GM23338 (cell line): Measurements from ENCODE around the gene TLCD5. TPM values are rescaled to one million over a fixed set of nuclear protein-coding genes. Genes with fewer than 3 reads are reported as not detected.

Experiments used
- ATAC-seq: fragments of 200-7000 bp; cut with Tn5 transposase; 3 replicates; pipeline ENCODE4 v1.9.1; 2020
- DNase-seq: peaks from one replicate; pipeline ENCODE4 v3.0.0-alpha.2; 2015; ENCODE audit warnings: low spot score
- H2AFZ ChIP-seq: fragments of 200-600 bp; sonication (generic); 2 replicates; pipeline ENCODE4 v1.8.0; 2016; ENCODE audit warnings: antibody characterized with exemption, mild to moderate bottlenecking, moderate library complexity
- H3F3A ChIP-seq: fragments of 200-600 bp; sonication (generic); replicated peaks from 2 replicates; pipeline ENCODE4 v1.8.0; 2017; ENCODE audit warnings: antibody characterized with exemption, mixed run types, low read depth
- H3K27ac ChIP-seq: fragments of 200-600 bp; sonication (generic); 2 replicates; pipeline ENCODE4 v1.6.1; 2016; ENCODE audit warnings: low read depth
- H3K27me3 ChIP-seq: fragments of 200-600 bp; sonication (generic); 2 replicates; pipeline ENCODE4 v1.8.0; 2016; ENCODE audit warnings: mild to moderate bottlenecking, mixed run types, moderate library complexity; ENCODE audit not compliant: insufficient read depth
- H3K36me3 ChIP-seq: fragments of 200-600 bp; sonication (generic); 2 replicates; pipeline ENCODE4 v1.8.0; 2016; ENCODE audit warnings: mild to moderate bottlenecking; ENCODE audit not compliant: insufficient read depth
- H3K4me1 ChIP-seq: fragments of 200-600 bp; sonication (generic); 2 replicates; pipeline ENCODE4 v1.8.0; 2016; ENCODE audit warnings: mild to moderate bottlenecking, moderate library complexity; ENCODE audit not compliant: insufficient read depth
- H3K4me2 ChIP-seq: fragments of 200-600 bp; sonication (generic); 2 replicates; pipeline ENCODE4 v1.7.1; 2017; ENCODE audit warnings: mixed run types
- H3K4me3 ChIP-seq: fragments of 200-600 bp; sonication (generic); 2 replicates; pipeline ENCODE4 v1.6.1; 2016; ENCODE audit warnings: mixed run types
- H3K79me2 ChIP-seq: fragments of 200-600 bp; sonication (generic); replicated peaks from 2 replicates; pipeline ENCODE4 v1.8.0; 2017; ENCODE audit warnings: mild to moderate bottlenecking; ENCODE audit not compliant: insufficient read depth
- H3K9me2 ChIP-seq: fragments of 200-600 bp; sonication (generic); 2 replicates; pipeline ENCODE4 v1.8.0; 2017; ENCODE audit not compliant: insufficient read depth
- H4K20me1 ChIP-seq: fragments of 200-600 bp; sonication (generic); replicated peaks from 2 replicates; pipeline ENCODE4 v1.8.0; 2017; ENCODE audit warnings: mild to moderate bottlenecking; ENCODE audit not compliant: insufficient read depth
- H3K27ac Mint-ChIP-seq: 2 replicates; pipeline ENCODE4 v1.8.0; 2020; ENCODE audit warnings: inconsistent platforms, mild to moderate bottlenecking, moderate library complexity, mixed read lengths
- H3K27me3 Mint-ChIP-seq: 3 replicates; pipeline ENCODE4 v1.8.0; 2022; ENCODE audit warnings: low read depth, mild to moderate bottlenecking, moderate library complexity, mixed read lengths, inconsistent platforms; ENCODE audit not compliant: insufficient read depth, poor library complexity
- H3K36me3 Mint-ChIP-seq: 3 replicates; pipeline ENCODE4 v1.8.0; 2021; ENCODE audit warnings: low read depth, mild to moderate bottlenecking, inconsistent platforms, moderate library complexity, mixed read lengths
- H3K4me1 Mint-ChIP-seq: 3 replicates; pipeline ENCODE4 v1.8.0; 2020; ENCODE audit warnings: mild to moderate bottlenecking, inconsistent platforms, mixed read lengths
- H3K4me3 Mint-ChIP-seq: 3 replicates; pipeline ENCODE4 v1.8.0; 2021; ENCODE audit warnings: moderate library complexity, mild to moderate bottlenecking, inconsistent platforms, mixed read lengths
- H3K9me3 Mint-ChIP-seq: 3 replicates; pipeline ENCODE4 v1.8.0; 2020; ENCODE audit warnings: moderate library complexity, mild to moderate bottlenecking, inconsistent platforms, mixed read lengths
- CREB1 ChIP-seq: fragments of 250-450 bp; sonication (Bioruptor Pico); IDR thresholded peaks from 2 replicates; pipeline ENCODE4 v1.5.0; 2020; ENCODE audit warnings: low read depth, mild to moderate bottlenecking, moderate library complexity
- EZH2 ChIP-seq: fragments of 200-600 bp; sonication (generic); IDR thresholded peaks from one replicate; pipeline ENCODE4 v1.8.0; 2017; ENCODE audit warnings: antibody characterized with exemption, mild to moderate bottlenecking, low read depth; ENCODE audit not compliant: unreplicated experiment
- EZH2phosphoT487 ChIP-seq: fragments of 200-600 bp; sonication (generic); IDR thresholded peaks from one replicate; pipeline ENCODE4 v1.8.1; 2018; ENCODE audit warnings: antibody characterized with exemption; ENCODE audit not compliant: unreplicated experiment
- JUNB ChIP-seq: IDR thresholded peaks from one replicate; pipeline ENCODE4 v1.6.1; 2016; ENCODE audit warnings: antibody characterized with exemption; ENCODE audit not compliant: unreplicated experiment
- NANOG ChIP-seq: IDR thresholded peaks from 2 replicates; pipeline ENCODE4 v1.6.1; 2016; ENCODE audit warnings: antibody characterized with exemption, borderline replicate concordance
- POLR2AphosphoS5 ChIP-seq: IDR thresholded peaks from 2 replicates; pipeline ENCODE4 v1.6.1; 2016; ENCODE audit warnings: antibody characterized with exemption, low read depth
- STAT1 ChIP-seq: IDR thresholded peaks from one replicate; pipeline ENCODE4 v1.6.1; 2016; ENCODE audit warnings: antibody characterized with exemption; ENCODE audit not compliant: unreplicated experiment
- ZNF114 ChIP-seq: fragments of 250-450 bp; sonication (Bioruptor Pico); IDR thresholded peaks from 2 replicates; pipeline ENCODE4 v1.5.0; 2020; ENCODE audit warnings: mild to moderate bottlenecking, moderate library complexity
- ZNF331 ChIP-seq: fragments of 250-450 bp; sonication (Bioruptor Pico); IDR thresholded peaks from 2 replicates; pipeline ENCODE4 v1.5.0; 2020; ENCODE audit warnings: low read depth, mild to moderate bottlenecking, moderate library complexity
- polyA plus RNA-seq: library from polyadenylated mRNA; unstranded; fragments of >200 nt; fragmentation: Nextera tagmentation; extraction: Ambion mirVana; gene quantifications from 2 replicates; pipeline ENCODE4 v1.2.1, GENCODE V29; 2016
- total RNA-seq: library from RNA; depleted of rRNA; stranded (reverse); fragments of >200 nt; shearing (Covaris generic); gene quantifications from 2 replicates; pipeline ENCODE4 v1.2.3, GENCODE V29; 2014
- TF ChIP-seq, protein P1 (sequence below): IDR thresholded peaks from one replicate; pipeline ENCODE4 v1.6.1; 2018; ENCODE audit warnings: antibody characterized with exemption; ENCODE audit not compliant: unreplicated experiment
- TF ChIP-seq, protein P2 (sequence below): fragments of 250-450 bp; sonication (Bioruptor Pico); IDR thresholded peaks from 2 replicates; pipeline ENCODE4 v1.5.0; 2020; ENCODE audit warnings: mild to moderate bottlenecking, moderate library complexity
- TF ChIP-seq, protein P3 (sequence below), 2 experiments: fragments of 200-600 bp in 1 of 2; sonication (generic) in 1 of 2; conservative IDR thresholded peaks; 2 replicates each; pipeline versions ENCODE4 v1.5.1 to v1.6.1; 2016 to 2017; ENCODE audit warnings: antibody characterized with exemption in 2 of 2, low read depth in 2 of 2, mild to moderate bottlenecking in 2 of 2, moderate library complexity in 1 of 2

The TLCD5 gene
- total and polyA plus RNA-seq, 2 experiments from 2014 or later, result 5.2 to 10.0 TPM

DNA sequence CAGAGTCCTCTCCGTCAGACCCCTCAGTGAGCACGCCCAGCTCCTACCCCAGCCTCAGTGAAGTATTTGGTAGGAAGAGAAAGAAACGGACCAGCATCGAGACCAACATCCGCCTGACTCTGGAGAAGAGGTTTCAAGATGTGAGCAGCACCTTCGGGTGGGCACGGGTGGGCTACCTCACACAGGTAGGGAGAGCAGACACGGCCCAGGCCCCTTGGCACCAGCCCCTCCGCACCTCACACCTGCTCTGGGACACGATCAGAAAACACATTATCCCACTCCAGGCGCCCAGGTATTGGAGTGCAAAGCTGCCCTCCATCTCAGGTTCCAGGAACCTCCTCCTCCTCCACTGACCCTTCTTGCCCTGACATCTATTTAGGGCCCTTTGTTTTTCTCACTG is 17.6 kb upstream of the TLCD5 start:
- peaks cover 6% of the 10 kb centered on the region; the same call in 1 of the 2 replicates for H3K9me2 ChIP-seq
- no peaks in the 10 kb centered on the region for H3F3A ChIP-seq
- H3K4me1 ChIP-seq, result peaks cover 15% of the 10 kb centered on the region
- H4K20me1 ChIP-seq, result no peaks in the 10 kb centered on the region
- H3K27ac ChIP-seq, result no peak overlapping the region
- no peaks in the 10 kb centered on the region for H3K36me3 ChIP-seq
- no peaks in the 10 kb centered on the region for H3K36me3 Mint-ChIP-seq
- no peak for DNase-seq
- no peak overlapping the region for H3K4me2 ChIP-seq
- no peak overlapping the region for H3K4me3 Mint-ChIP-seq
- H3K4me3 ChIP-seq, result no peak overlapping the region
- no peaks in the 10 kb centered on the region for H3K9me3 Mint-ChIP-seq
- H3K27me3 ChIP-seq, result no peaks in the 10 kb centered on the region
- H3K4me1 Mint-ChIP-seq, result peaks cover 15% of the 10 kb centered on the region
- H2AFZ ChIP-seq, result no peak overlapping the region
- TF ChIP-seq JUNB (no peak), NANOG (no peak), CREB1 (CRISPR knock-in tag) (no peak), EZH2phosphoT487 (no peak), ZNF331 (CRISPR knock-in tag) (no peak), ZNF114 (CRISPR knock-in tag) (no peak), STAT1 (no peak), POLR2AphosphoS5 (no peak), EZH2 (no peak)
- TF ChIP-seq, protein P1, sequence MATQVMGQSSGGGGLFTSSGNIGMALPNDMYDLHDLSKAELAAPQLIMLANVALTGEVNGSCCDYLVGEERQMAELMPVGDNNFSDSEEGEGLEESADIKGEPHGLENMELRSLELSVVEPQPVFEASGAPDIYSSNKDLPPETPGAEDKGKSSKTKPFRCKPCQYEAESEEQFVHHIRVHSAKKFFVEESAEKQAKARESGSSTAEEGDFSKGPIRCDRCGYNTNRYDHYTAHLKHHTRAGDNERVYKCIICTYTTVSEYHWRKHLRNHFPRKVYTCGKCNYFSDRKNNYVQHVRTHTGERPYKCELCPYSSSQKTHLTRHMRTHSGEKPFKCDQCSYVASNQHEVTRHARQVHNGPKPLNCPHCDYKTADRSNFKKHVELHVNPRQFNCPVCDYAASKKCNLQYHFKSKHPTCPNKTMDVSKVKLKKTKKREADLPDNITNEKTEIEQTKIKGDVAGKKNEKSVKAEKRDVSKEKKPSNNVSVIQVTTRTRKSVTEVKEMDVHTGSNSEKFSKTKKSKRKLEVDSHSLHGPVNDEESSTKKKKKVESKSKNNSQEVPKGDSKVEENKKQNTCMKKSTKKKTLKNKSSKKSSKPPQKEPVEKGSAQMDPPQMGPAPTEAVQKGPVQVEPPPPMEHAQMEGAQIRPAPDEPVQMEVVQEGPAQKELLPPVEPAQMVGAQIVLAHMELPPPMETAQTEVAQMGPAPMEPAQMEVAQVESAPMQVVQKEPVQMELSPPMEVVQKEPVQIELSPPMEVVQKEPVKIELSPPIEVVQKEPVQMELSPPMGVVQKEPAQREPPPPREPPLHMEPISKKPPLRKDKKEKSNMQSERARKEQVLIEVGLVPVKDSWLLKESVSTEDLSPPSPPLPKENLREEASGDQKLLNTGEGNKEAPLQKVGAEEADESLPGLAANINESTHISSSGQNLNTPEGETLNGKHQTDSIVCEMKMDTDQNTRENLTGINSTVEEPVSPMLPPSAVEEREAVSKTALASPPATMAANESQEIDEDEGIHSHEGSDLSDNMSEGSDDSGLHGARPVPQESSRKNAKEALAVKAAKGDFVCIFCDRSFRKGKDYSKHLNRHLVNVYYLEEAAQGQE, result no peak
- TF ChIP-seq, protein P2, sequence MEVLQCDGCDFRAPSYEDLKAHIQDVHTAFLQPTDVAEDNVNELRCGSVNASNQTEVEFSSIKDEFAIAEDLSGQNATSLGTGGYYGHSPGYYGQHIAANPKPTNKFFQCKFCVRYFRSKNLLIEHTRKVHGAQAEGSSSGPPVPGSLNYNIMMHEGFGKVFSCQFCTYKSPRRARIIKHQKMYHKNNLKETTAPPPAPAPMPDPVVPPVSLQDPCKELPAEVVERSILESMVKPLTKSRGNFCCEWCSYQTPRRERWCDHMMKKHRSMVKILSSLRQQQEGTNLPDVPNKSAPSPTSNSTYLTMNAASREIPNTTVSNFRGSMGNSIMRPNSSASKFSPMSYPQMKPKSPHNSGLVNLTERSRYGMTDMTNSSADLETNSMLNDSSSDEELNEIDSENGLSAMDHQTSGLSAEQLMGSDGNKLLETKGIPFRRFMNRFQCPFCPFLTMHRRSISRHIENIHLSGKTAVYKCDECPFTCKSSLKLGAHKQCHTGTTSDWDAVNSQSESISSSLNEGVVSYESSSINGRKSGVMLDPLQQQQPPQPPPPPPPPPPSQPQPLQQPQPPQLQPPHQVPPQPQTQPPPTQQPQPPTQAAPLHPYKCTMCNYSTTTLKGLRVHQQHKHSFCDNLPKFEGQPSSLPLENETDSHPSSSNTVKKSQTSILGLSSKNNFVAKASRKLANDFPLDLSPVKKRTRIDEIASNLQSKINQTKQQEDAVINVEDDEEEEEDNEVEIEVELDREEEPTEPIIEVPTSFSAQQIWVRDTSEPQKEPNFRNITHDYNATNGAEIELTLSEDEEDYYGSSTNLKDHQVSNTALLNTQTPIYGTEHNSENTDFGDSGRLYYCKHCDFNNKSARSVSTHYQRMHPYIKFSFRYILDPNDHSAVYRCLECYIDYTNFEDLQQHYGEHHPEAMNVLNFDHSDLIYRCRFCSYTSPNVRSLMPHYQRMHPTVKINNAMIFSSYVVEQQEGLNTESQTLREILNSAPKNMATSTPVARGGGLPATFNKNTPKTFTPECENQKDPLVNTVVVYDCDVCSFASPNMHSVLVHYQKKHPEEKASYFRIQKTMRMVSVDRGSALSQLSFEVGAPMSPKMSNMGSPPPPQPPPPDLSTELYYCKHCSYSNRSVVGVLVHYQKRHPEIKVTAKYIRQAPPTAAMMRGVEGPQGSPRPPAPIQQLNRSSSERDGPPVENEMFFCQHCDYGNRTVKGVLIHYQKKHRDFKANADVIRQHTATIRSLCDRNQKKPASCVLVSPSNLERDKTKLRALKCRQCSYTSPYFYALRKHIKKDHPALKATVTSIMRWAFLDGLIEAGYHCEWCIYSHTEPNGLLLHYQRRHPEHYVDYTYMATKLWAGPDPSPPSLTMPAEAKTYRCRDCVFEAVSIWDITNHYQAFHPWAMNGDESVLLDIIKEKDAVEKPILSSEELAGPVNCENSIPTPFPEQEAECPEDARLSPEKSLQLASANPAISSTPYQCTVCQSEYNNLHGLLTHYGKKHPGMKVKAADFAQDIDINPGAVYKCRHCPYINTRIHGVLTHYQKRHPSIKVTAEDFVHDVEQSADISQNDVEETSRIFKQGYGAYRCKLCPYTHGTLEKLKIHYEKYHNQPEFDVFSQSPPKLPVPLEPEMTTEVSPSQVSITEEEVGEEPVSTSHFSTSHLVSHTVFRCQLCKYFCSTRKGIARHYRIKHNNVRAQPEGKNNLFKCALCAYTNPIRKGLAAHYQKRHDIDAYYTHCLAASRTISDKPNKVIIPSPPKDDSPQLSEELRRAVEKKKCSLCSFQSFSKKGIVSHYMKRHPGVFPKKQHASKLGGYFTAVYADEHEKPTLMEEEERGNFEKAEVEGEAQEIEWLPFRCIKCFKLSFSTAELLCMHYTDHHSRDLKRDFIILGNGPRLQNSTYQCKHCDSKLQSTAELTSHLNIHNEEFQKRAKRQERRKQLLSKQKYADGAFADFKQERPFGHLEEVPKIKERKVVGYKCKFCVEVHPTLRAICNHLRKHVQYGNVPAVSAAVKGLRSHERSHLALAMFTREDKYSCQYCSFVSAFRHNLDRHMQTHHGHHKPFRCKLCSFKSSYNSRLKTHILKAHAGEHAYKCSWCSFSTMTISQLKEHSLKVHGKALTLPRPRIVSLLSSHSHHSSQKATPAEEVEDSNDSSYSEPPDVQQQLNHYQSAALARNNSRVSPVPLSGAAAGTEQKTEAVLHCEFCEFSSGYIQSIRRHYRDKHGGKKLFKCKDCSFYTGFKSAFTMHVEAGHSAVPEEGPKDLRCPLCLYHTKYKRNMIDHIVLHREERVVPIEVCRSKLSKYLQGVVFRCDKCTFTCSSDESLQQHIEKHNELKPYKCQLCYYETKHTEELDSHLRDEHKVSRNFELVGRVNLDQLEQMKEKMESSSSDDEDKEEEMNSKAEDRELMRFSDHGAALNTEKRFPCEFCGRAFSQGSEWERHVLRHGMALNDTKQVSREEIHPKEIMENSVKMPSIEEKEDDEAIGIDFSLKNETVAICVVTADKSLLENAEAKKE, result no peak
- TF ChIP-seq, protein P3, sequence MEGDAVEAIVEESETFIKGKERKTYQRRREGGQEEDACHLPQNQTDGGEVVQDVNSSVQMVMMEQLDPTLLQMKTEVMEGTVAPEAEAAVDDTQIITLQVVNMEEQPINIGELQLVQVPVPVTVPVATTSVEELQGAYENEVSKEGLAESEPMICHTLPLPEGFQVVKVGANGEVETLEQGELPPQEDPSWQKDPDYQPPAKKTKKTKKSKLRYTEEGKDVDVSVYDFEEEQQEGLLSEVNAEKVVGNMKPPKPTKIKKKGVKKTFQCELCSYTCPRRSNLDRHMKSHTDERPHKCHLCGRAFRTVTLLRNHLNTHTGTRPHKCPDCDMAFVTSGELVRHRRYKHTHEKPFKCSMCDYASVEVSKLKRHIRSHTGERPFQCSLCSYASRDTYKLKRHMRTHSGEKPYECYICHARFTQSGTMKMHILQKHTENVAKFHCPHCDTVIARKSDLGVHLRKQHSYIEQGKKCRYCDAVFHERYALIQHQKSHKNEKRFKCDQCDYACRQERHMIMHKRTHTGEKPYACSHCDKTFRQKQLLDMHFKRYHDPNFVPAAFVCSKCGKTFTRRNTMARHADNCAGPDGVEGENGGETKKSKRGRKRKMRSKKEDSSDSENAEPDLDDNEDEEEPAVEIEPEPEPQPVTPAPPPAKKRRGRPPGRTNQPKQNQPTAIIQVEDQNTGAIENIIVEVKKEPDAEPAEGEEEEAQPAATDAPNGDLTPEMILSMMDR (conservative IDR thresholded peaks at IDR 0.05; ENCODE audit: low read depth in 2 of 2), result no peak
- no peak overlapping the region for H3K27ac Mint-ChIP-seq
- peaks cover 7% of the 10 kb centered on the region for H3K27me3 Mint-ChIP-seq
- ATAC-seq, result no peak
- H3K79me2 ChIP-seq, result no peaks in the 10 kb centered on the region
